ENCODE data around the gene ZNF791.
A peak's percentile ranks its signal among the peaks of the same experiment; 100 is the strongest.
"Not testable (repeated sequence)": the region's sequence is repeated elsewhere in the genome, so short reads cannot be mapped to it uniquely, and the experiment has no call there.

Gene ZNF791

GRCh38 chr19:12667731-12668302, 57.1 kb downstream of the ZNF791 start:
- DNase-seq (ENCODE audit: low read depth) = no peak

- no peak for DNase-seq (ENCODE audit: low read depth)
Measured at GRCh38 chr19:12668346-12668745, 57.6 kb downstream of the ZNF791 start.

GRCh38 chr19:12668932-12669269, 58.2 kb downstream of the ZNF791 start:
- peak; percentile 39 for DNase-seq (ENCODE audit: low read depth)

- peak; percentile 68 for DNase-seq (ENCODE audit: low read depth)
Measured at GRCh38 chr19:12669270-12670158, 58.8 kb downstream of the ZNF791 start.

GRCh38 chr19:12670159-12670928, 59.6 kb downstream of the ZNF791 start:
- no peak for DNase-seq (ENCODE audit: low read depth)

- DNase-seq (ENCODE audit: low read depth) = no peak
Measured at GRCh38 chr19:12672744-12673143, 62.0 kb downstream of the ZNF791 start.

- no peak for DNase-seq (ENCODE audit: low read depth)
Measured at GRCh38 chr19:12675399-12675798, 64.7 kb downstream of the ZNF791 start.

GRCh38 chr19:12675940-12676339, 65.2 kb downstream of the ZNF791 start:
- DNase-seq (ENCODE audit: low read depth) = no peak

GRCh38 chr19:12676384-12676792, 65.7 kb downstream of the ZNF791 start:
- DNase-seq (ENCODE audit: low read depth) = peak; percentile 79

GRCh38 chr19:12676928-12677327, 66.2 kb downstream of the ZNF791 start:
- DNase-seq (ENCODE audit: low read depth) = no peak

- not testable (repeated sequence) for DNase-seq (ENCODE audit: low read depth)
Measured at GRCh38 chr19:12678039-12678438, 67.3 kb downstream of the ZNF791 start.

GRCh38 chr19:12680034-12680433, 69.3 kb downstream of the ZNF791 start:
- DNase-seq (ENCODE audit: low read depth) = no peak

- peak; percentile 87 for DNase-seq (ENCODE audit: low read depth)
Measured at GRCh38 chr19:12681074-12681987, 70.6 kb downstream of the ZNF791 start, which contains the start of gene DHPS. DHPS (minus strand) TSS chr19:12681880; CDS start chr19:12681766, 114 bp downstream.

Measured in activated T-cell treated with anti-CD3 and anti-CD28 coated beads for 24 hours (primary cell).